Measurements from ENCODE around the gene APOBEC3F.

The APOBEC3F gene

GRCh38 chr22:39087881-39088684, 47.4 kb downstream of the APOBEC3F start:
- H4K20me1 ChIP-seq (ENCODE audit: insufficient read depth, low read length), result no peaks in the 10 kb centered on the region
- no peak for DNase-seq
- no peak overlapping the region for H3K9ac ChIP-seq (ENCODE audit: low read length)
- no peaks in the 10 kb centered on the region for H3K27me3 ChIP-seq (replicated peaks; ENCODE audit: insufficient read depth, low read length)
- no peaks in the 10 kb centered on the region for H3K9me2 ChIP-seq (replicated peaks; ENCODE audit: insufficient read depth, low read length)
- no peak overlapping the region for H3K27ac ChIP-seq (ENCODE audit: low read length)
- H3K79me2 ChIP-seq (ENCODE audit: low read length), result no peaks in the 10 kb centered on the region
- peaks cover 17% of the 10 kb centered on the region for H3F3A ChIP-seq (ENCODE audit: insufficient read depth, low read length)
- no peaks in the 10 kb centered on the region for H3K9me3 ChIP-seq (replicated peaks; ENCODE audit: insufficient read depth, low read length)
- peaks cover 16% of the 10 kb centered on the region for H3K4me1 ChIP-seq (ENCODE audit: low read length)
- no peak overlapping the region for H3K4me2 ChIP-seq (ENCODE audit: low read depth, low read length)
- H3K36me3 ChIP-seq (replicated peaks; ENCODE audit: insufficient read depth, low read length), result no peaks in the 10 kb centered on the region
- no peak overlapping the region for H2AFZ ChIP-seq (ENCODE audit: low read length)
- H3K4me3 ChIP-seq (ENCODE audit: low read length), result no peak overlapping the region
- no peak for TF ChIP-seq EZH2phosphoT487 (IDR thresholded peaks at IDR 0.05; ENCODE audit: low read length)
- no peak for TF ChIP-seq CTCF (IDR thresholded peaks at IDR 0.05; ENCODE audit: low read length)
- no peak for TF ChIP-seq EZH2 (optimal IDR thresholded peaks at IDR 0.05; ENCODE audit: low read depth, low read length)

- TF ChIP-seq CTCF (IDR thresholded peaks at IDR 0.05; ENCODE audit: low read length) (no peak), EZH2 (optimal IDR thresholded peaks at IDR 0.05; ENCODE audit: low read depth, low read length) (no peak), EZH2phosphoT487 (IDR thresholded peaks at IDR 0.05; ENCODE audit: low read length) (no peak)
- H3K4me2 ChIP-seq (ENCODE audit: low read depth, low read length), result no peak overlapping the region
- H3K27me3 ChIP-seq (replicated peaks; ENCODE audit: insufficient read depth, low read length), result no peaks in the 10 kb centered on the region
- H3K79me2 ChIP-seq (ENCODE audit: low read length), result no peaks in the 10 kb centered on the region
- no peak overlapping the region for H3K9ac ChIP-seq (ENCODE audit: low read length)
- no peak overlapping the region for H3K27ac ChIP-seq (ENCODE audit: low read length)
- peaks cover 18% of the 10 kb centered on the region for H3F3A ChIP-seq (ENCODE audit: insufficient read depth, low read length)
- H4K20me1 ChIP-seq (ENCODE audit: insufficient read depth, low read length), result no peaks in the 10 kb centered on the region
- H3K4me1 ChIP-seq (ENCODE audit: low read length), result peaks cover 18% of the 10 kb centered on the region
- H3K9me2 ChIP-seq (replicated peaks; ENCODE audit: insufficient read depth, low read length), result no peaks in the 10 kb centered on the region
- H3K36me3 ChIP-seq (replicated peaks; ENCODE audit: insufficient read depth, low read length), result no peaks in the 10 kb centered on the region
- no peak overlapping the region for H3K4me3 ChIP-seq (ENCODE audit: low read length)
- H3K9me3 ChIP-seq (replicated peaks; ENCODE audit: insufficient read depth, low read length), result no peaks in the 10 kb centered on the region
- no peak overlapping the region for H2AFZ ChIP-seq (ENCODE audit: low read length)
- DNase-seq, result no peak
Observed at GRCh38 chr22:39088685-39089032, 48.0 kb downstream of the APOBEC3F start.

- Histone ChIP-seq H3K9me3 (replicated peaks; ENCODE audit: insufficient read depth, low read length) (no peaks in the 10 kb centered on the region), H3F3A (ENCODE audit: insufficient read depth, low read length) (peaks cover 18% of the 10 kb centered on the region), H4K20me1 (ENCODE audit: insufficient read depth, low read length) (no peaks in the 10 kb centered on the region), H3K27me3 (replicated peaks; ENCODE audit: insufficient read depth, low read length) (no peaks in the 10 kb centered on the region), H3K36me3 (replicated peaks; ENCODE audit: insufficient read depth, low read length) (no peaks in the 10 kb centered on the region), H3K4me2 (ENCODE audit: low read depth, low read length) (no peak overlapping the region), H3K9me2 (replicated peaks; ENCODE audit: insufficient read depth, low read length) (no peaks in the 10 kb centered on the region), H3K4me3 (ENCODE audit: low read length) (no peak overlapping the region), H3K27ac (ENCODE audit: low read length) (no peak overlapping the region), H2AFZ (ENCODE audit: low read length) (no peak overlapping the region), H3K9ac (ENCODE audit: low read length) (no peak overlapping the region), H3K4me1 (ENCODE audit: low read length) (peaks cover 24% of the 10 kb centered on the region), H3K79me2 (ENCODE audit: low read length) (no peaks in the 10 kb centered on the region)
- TF ChIP-seq CTCF (IDR thresholded peaks at IDR 0.05; ENCODE audit: low read length) (no peak), EZH2 (optimal IDR thresholded peaks at IDR 0.05; ENCODE audit: low read depth, low read length) (no peak), EZH2phosphoT487 (IDR thresholded peaks at IDR 0.05; ENCODE audit: low read length) (no peak)
- no peak for DNase-seq
Observed at GRCh38 chr22:39089928-39090327, 49.3 kb downstream of the APOBEC3F start.

Data from MM.1S (cell line).